Measurements from ENCODE around the gene ADARB2.
"Not testable (repeated sequence)": the region's sequence is repeated elsewhere in the genome, so short reads cannot be mapped to it uniquely, and the experiment has no call there.

The ADARB2 gene

DNA sequence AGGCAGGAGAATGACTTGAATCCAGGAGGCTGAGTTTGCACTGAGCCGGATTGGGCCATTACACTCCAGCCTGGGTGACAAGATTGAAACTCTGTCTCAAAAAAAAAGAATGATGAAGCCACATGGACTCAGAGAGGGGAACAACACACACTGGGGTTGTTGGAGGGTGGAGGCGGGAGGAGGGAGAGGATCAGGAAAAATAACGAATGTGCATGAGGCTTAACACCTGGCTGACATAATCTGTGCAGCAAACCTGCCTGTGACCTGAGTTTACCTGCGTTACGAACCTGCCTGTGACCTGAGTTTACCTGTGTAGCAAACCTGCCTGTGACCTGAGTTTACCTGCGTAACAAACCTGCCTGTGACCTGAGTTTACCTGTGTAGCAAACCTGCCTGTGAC, 277.7 kb downstream of the ADARB2 start:
- H3K27ac ChIP-seq (ENCODE audit: extremely low read depth, low read depth, low read length); H3K4me1 ChIP-seq (ENCODE audit: control insufficient read depth, insufficient read depth, low read length); H3K36me3 ChIP-seq (ENCODE audit: control insufficient read depth in 2 of 2, insufficient read depth in 1 of 2, low read length in 2 of 2); H3K4me3 ChIP-seq (ENCODE audit: low read depth, low read length); POLR2A ChIA-PET; CTCF ChIA-PET; H3K9me3 ChIP-seq (ENCODE audit: control insufficient read depth, insufficient read depth, low read depth, low read length): not testable (repeated sequence)

DNA sequence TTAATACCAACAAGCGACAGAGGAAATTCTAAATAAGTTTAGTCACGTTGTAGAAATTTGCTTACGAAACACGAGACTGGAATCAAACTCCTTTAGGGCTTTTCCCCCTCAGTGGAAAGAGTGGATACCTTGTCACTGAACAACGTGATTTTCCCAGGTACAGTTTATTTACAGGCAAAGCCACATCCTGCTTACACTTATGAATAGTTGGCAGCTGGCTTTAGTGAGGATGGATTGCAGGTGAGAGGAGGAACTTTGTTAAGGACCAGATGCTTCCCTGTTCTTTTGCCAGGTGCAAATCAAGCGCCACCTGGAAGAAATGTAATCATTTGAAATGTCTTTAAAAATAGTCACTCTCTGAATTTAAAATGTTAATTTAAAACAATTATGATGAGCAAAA, 282.4 kb downstream of the ADARB2 start:
- CTCF ChIA-PET = no interaction called here
- Histone ChIP-seq H3K4me3 (ENCODE audit: low read depth, low read length) (no peak overlapping the region), H3K27ac (ENCODE audit: extremely low read depth, low read depth, low read length) (no peak overlapping the region), H3K36me3 (ENCODE audit: control insufficient read depth in 2 of 2, insufficient read depth in 1 of 2, low read length in 2 of 2) (no peaks in the 10 kb centered on the region), H3K9me3 (ENCODE audit: control insufficient read depth, insufficient read depth, low read depth, low read length) (no peaks in the 10 kb centered on the region), H3K4me1 (ENCODE audit: control insufficient read depth, insufficient read depth, low read length) (no peaks in the 10 kb centered on the region)
- POLR2A ChIA-PET = no interaction called here
- TF ChIP-seq ZNF155 (tag by site-specific recombination; IDR thresholded peaks at IDR 0.05) (no peak), GLI2 (tag by site-specific recombination; IDR thresholded peaks at IDR 0.05; ENCODE audit: borderline replicate concordance, low read depth) (no peak), ZNF266 (tag by site-specific recombination; IDR thresholded peaks at IDR 0.05; ENCODE audit: low read depth) (no peak), ZNF114 (tag by site-specific recombination; IDR thresholded peaks at IDR 0.05) (no peak), HOXA7 (CRISPR knock-in tag; IDR thresholded peaks at IDR 0.05; ENCODE audit: borderline replicate concordance) (no peak), ZNF239 (tag by site-specific recombination; IDR thresholded peaks at IDR 0.05) (no peak), ZNF223 (tag by site-specific recombination; IDR thresholded peaks at IDR 0.05) (no peak), KLF1 (tag by site-specific recombination; IDR thresholded peaks at IDR 0.05) (no peak)
- TF ChIP-seq, protein P1, sequence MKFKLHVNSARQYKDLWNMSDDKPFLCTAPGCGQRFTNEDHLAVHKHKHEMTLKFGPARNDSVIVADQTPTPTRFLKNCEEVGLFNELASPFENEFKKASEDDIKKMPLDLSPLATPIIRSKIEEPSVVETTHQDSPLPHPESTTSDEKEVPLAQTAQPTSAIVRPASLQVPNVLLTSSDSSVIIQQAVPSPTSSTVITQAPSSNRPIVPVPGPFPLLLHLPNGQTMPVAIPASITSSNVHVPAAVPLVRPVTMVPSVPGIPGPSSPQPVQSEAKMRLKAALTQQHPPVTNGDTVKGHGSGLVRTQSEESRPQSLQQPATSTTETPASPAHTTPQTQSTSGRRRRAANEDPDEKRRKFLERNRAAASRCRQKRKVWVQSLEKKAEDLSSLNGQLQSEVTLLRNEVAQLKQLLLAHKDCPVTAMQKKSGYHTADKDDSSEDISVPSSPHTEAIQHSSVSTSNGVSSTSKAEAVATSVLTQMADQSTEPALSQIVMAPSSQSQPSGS (tag by site-specific recombination; IDR thresholded peaks at IDR 0.05; ENCODE audit: low read depth) = no peak
- TF ChIP-seq, protein P2, sequence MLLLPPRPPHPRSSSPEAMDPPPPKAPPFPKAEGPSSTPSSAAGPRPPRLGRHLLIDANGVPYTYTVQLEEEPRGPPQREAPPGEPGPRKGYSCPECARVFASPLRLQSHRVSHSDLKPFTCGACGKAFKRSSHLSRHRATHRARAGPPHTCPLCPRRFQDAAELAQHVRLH (tag by site-specific recombination; IDR thresholded peaks at IDR 0.05) = no peak

DNA sequence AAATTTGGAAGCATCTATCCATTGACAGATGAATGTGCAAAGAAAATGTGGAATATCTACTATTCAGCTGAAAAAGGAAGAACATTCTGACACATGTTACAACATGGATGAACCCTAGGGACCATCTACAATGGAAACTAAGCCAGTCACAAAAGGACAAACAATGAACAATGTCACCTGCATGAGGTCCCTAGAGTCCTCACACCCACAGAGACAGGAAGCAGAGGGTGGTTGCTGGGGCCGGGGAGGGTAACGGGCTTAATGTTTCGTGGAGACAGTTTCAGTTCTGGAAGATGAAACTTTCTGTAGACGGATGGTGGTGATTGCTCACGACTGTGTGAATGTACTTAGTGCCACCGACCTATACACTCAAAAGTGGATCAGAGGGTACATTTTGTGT, 282.9 kb downstream of the ADARB2 start:
- no peaks in the 10 kb centered on the region for H3K36me3 ChIP-seq (ENCODE audit: control insufficient read depth in 2 of 2, insufficient read depth in 1 of 2, low read length in 2 of 2)
- no peaks in the 10 kb centered on the region for H3K9me3 ChIP-seq (ENCODE audit: control insufficient read depth, insufficient read depth, low read depth, low read length)
- CTCF ChIA-PET = no interaction called here
- TF ChIP-seq KLF1 (tag by site-specific recombination; IDR thresholded peaks at IDR 0.05) (no peak), ZNF155 (tag by site-specific recombination; IDR thresholded peaks at IDR 0.05) (no peak), ZNF350 (tag by site-specific recombination; IDR thresholded peaks at IDR 0.05) (no peak), ZNF175 (tag by site-specific recombination; IDR thresholded peaks at IDR 0.05) (no peak), ZNF292 (tag by site-specific recombination; IDR thresholded peaks at IDR 0.05; ENCODE audit: borderline replicate concordance, low read depth) (no peak), ZNF354C (tag by site-specific recombination; IDR thresholded peaks at IDR 0.05; ENCODE audit: borderline replicate concordance, low read depth) (no peak), ZNF747 (tag by site-specific recombination; IDR thresholded peaks at IDR 0.05) (no peak), ZNF341 (tag by site-specific recombination; IDR thresholded peaks at IDR 0.05; ENCODE audit: low read depth) (no peak), WT1 (tag by site-specific recombination; IDR thresholded peaks at IDR 0.05) (no peak), ZNF114 (tag by site-specific recombination; IDR thresholded peaks at IDR 0.05) (no peak), ZFP41 (tag by site-specific recombination; IDR thresholded peaks at IDR 0.05; ENCODE audit: borderline replicate concordance) (no peak), ZSCAN16 (tag by site-specific recombination; IDR thresholded peaks at IDR 0.05) (no peak), ZNF433 (tag by site-specific recombination; IDR thresholded peaks at IDR 0.05; ENCODE audit: low read depth) (no peak)
- TF ChIP-seq, protein P3, sequence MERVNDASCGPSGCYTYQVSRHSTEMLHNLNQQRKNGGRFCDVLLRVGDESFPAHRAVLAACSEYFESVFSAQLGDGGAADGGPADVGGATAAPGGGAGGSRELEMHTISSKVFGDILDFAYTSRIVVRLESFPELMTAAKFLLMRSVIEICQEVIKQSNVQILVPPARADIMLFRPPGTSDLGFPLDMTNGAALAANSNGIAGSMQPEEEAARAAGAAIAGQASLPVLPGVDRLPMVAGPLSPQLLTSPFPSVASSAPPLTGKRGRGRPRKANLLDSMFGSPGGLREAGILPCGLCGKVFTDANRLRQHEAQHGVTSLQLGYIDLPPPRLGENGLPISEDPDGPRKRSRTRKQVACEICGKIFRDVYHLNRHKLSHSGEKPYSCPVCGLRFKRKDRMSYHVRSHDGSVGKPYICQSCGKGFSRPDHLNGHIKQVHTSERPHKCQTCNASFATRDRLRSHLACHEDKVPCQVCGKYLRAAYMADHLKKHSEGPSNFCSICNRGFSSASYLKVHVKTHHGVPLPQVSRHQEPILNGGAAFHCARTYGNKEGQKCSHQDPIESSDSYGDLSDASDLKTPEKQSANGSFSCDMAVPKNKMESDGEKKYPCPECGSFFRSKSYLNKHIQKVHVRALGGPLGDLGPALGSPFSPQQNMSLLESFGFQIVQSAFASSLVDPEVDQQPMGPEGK (tag by site-specific recombination; IDR thresholded peaks at IDR 0.05) = no peak
- TF ChIP-seq, protein P4, sequence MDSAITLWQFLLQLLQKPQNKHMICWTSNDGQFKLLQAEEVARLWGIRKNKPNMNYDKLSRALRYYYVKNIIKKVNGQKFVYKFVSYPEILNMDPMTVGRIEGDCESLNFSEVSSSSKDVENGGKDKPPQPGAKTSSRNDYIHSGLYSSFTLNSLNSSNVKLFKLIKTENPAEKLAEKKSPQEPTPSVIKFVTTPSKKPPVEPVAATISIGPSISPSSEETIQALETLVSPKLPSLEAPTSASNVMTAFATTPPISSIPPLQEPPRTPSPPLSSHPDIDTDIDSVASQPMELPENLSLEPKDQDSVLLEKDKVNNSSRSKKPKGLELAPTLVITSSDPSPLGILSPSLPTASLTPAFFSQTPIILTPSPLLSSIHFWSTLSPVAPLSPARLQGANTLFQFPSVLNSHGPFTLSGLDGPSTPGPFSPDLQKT (IDR thresholded peaks at IDR 0.05; ENCODE audit: borderline replicate concordance, low read depth, low read length) = no peak
- TF ChIP-seq, protein P5, sequence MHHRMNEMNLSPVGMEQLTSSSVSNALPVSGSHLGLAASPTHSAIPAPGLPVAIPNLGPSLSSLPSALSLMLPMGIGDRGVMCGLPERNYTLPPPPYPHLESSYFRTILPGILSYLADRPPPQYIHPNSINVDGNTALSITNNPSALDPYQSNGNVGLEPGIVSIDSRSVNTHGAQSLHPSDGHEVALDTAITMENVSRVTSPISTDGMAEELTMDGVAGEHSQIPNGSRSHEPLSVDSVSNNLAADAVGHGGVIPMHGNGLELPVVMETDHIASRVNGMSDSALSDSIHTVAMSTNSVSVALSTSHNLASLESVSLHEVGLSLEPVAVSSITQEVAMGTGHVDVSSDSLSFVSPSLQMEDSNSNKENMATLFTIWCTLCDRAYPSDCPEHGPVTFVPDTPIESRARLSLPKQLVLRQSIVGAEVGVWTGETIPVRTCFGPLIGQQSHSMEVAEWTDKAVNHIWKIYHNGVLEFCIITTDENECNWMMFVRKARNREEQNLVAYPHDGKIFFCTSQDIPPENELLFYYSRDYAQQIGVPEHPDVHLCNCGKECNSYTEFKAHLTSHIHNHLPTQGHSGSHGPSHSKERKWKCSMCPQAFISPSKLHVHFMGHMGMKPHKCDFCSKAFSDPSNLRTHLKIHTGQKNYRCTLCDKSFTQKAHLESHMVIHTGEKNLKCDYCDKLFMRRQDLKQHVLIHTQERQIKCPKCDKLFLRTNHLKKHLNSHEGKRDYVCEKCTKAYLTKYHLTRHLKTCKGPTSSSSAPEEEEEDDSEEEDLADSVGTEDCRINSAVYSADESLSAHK (tag by site-specific recombination; IDR thresholded peaks at IDR 0.05) = no peak
- H3K27ac ChIP-seq (ENCODE audit: extremely low read depth, low read depth, low read length) = no peak overlapping the region
- POLR2A ChIA-PET = no interaction called here
- no peaks in the 10 kb centered on the region for H3K4me1 ChIP-seq (ENCODE audit: control insufficient read depth, insufficient read depth, low read length)
- no peak overlapping the region for H3K4me3 ChIP-seq (ENCODE audit: low read depth, low read length)
